HG02763 (cell line): ENCODE results near the gene FREY1.

Experiments
- ATAC-seq: cut with Tn5 transposase; IDR thresholded peaks from one replicate; pipeline ENCODE4 v1.9.1; 2021; ENCODE audit warnings: mild to moderate bottlenecking, moderate library complexity; ENCODE audit not compliant: unreplicated experiment

FREY1 gene

DNA sequence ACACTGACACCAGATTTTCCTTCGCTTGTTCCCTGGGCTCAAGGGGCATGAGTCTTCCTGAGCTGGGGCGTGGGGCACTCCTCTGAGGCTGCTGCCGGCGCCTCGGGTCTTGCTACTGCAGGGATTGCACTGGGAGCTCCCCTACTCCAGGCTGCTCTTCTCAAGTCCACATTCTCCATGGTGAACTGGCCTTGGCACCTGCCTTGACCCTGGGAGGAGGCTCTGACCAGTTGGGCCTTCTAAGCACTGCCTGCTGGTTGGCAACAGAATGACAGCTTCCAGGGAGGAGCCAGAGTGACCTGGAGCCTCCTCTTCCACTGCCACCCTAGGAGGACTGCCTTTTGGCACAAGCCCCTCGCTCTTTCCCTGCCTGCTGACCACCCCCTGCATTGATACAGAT is 9.5 kb downstream of the FREY1 start:
- no peak for ATAC-seq

- ATAC-seq, result no peak
These were observed 10.6 kb downstream of the FREY1 start for GRCh38 chr11:45896422-45896984.

GRCh38 chr11:45895553-45896259 is 11.4 kb downstream of the FREY1 start:
- no peak for ATAC-seq

DNA sequence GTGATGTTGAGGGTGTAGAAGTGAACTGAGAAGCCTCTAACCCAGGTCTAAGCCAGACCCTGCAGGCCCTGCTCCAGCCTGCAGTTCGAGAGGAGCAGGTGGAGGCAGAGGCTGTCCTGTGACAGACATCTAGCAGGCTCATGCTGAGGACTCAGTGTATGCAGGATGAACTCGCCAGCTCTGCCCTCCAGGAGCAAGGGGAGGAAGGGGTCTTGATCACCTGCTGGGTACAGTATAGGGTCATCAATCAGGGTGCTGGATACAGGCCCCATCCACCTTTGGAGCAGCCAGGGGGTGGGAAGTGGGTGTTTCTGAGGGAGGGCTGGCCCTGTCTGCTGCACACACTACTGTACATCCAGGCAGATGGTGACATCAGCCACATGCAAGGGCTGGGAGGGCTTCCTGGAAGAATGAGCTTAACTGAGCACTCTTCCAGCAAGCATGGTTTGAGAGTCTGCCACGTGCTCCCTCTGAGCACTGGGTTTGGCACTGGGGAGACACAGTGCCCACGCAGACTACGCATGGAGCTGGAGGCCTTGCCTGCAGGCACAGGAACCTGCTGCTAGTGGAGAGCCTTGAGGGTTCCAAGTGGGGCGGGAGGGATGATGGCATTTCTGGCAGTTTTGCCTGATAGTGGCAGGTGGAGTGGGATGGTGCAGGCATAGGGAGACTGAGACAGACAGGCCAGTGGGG is 12.4 kb downstream of the FREY1 start:
- no peak for ATAC-seq

GRCh38 chr11:45892856-45893255 is 14.2 kb downstream of the FREY1 start:
- ATAC-seq, result no peak

- ATAC-seq, result no peak
These were observed 16.1 kb downstream of the FREY1 start for GRCh38 chr11:45890886-45891550.

DNA sequence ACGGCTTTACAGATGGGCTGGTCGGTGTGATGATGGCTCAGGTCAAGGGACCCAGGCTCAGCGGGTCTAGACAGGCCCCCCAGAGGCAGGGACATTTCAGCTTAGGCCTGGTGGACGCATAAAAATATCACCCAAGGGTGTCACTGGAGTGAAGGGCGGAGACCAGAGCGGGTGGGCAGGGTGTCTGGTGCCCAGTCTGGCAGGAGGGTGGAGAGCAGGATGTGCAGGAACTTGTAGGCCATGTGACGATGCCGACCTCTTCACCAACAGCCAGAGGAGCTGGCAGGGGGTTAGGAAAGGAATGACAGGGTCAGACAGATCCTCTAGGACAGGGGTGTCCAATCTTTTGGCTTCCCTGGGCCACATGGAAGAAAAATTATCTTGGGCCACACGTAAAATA is 17.1 kb downstream of the FREY1 start:
- no peak for ATAC-seq

- no peak for ATAC-seq
These were observed 17.5 kb downstream of the FREY1 start for GRCh38 chr11:45889555-45889954.

GRCh38 chr11:45887587-45887986 is 19.5 kb downstream of the FREY1 start:
- no peak for ATAC-seq

DNA sequence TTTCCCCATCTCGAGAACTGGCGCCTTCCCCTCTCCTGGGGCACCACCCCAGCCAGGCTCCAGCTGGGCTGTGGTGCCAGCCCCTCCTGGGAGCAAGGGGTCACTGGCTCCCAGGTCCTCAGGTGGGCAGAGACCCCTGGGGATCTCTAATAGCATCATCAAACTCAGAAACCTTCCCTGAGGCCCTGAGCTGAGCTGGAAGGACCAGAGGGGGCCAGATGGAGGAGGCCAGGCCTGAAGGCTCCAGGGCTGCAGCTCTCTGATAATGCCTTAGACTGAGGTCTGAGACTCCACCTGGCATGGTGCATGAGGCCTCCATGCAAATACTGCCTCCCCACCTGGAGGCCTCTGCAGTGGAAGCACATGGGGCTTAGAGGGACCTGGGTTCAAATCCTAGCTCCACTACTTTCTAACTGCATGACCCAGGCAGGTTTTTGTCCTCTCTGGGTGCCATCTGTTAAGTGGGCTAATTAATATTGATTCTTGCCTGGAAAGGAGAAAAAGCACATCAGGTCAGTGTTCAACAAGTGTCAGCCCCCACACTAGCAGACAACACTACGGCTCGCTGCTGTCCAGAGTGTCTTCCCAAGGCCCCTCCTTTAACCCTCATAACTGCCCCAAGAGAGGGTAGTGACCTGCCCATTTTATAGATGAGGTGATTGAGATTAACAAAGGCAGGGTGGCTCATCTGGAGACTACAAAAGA is 20.1 kb downstream of the FREY1 start:
- no peak for ATAC-seq

DNA sequence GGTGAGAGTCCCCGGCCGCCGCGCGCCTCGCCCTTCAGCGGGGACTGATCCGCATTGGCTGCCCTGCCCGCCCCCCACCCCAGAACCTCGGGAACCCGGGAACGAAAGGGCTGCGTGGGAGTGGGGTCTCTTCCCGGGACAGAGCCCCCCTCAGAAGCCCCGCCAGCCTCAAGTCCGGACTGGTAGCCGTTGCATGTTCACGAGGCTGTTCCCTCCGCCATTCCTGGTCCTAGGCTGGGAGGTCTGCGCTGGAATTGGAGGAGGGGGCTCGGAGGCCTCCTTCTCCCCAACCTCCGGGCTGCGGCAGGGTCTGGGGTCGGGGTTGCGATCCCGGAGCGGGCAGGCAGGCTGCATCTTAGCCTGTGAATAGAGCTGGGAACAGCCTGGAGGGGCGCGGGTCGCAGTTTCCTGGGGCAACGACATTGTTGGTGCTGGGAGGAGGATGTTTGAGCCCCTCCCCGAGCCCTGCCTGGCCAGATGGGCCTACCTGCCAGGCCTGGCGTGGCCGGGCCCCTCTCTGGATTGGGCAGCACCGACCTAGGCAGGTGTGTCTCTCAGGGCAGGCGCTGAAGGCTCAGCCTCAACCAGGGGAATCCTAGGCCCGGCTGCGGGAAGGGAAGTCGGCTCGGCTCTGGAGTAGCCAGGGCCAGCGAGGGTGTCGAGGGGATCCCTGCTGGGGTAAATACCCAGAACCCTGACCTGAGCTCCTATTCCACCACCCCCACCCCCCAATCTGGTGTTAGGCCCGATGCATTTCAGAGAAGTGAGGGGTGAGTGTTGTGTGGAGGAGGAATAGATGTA is 20.9 kb downstream of the FREY1 start:
- ATAC-seq, result no peak

DNA sequence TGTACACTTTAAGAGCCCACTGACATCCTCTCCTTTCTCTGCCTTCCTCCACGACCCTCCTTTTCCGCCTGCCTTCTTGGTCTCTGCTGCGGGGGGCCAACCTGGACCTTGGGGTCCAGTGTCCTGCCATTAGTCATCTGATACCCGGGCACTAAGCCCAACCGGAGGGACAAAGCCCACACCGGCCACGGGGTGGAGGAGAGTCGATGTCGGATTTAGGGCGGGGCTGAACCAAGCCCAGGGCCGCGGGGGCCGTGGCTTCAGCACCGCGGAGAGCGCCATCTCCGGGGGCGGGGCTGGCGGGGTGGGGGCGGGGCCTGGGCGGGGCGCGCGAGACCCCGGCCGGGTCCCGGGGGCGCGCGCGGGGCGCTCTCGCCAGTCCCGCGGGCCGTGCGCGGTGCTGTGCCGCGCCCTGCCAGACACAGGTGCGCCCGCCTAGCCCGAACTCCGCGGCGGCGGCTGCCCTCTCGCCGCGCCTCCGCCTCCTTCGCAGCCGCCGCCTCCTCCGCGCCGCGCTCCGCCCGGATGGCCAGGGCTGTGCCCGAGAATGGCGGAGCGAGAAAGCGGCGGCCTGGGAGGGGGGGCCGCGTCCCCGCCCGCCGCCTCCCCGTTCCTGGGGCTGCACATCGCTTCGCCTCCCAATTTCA is 21.7 kb downstream of the FREY1 start, which contains the start of gene MAPK8IP1:
MAPK8IP1 (plus strand) TSS at position 378 of the 647 bp plus-strand sequence; CDS start at position 548, 170 bp downstream.
- ATAC-seq, result peak; percentile 48

DNA sequence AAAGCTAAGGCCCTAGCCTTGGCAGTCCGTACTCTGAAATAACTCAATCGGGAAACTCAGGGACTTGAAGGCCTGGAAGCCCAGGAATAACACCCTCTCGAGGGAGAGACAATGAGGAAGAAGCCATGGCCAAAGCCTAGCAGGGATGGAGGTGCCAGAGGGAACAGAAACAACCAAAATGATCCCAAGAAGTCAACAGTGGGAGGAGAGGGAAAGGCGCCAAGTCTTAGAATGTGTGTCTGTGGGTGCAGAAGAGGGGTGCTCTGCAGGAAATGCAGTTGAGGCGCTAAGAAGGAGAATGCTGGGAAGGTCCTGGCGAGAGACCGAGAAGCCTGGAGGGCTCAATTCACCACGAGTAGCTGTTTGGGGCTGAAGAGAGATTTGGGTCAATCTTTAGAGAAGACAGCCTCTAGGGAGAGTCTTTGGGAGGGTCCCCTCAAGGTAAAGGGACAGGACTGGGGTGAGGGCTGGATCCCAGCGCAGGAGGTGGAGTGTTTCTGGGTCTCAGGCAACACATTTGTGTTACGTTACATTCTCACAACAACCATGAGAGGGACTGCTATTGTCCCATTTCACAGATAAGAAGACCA is 22.4 kb downstream of the FREY1 start:
- ATAC-seq, result no peak

GRCh38 chr11:45881708-45882368 is 25.2 kb downstream of the FREY1 start:
- no peak for ATAC-seq

- no peak for ATAC-seq
These were observed 26.1 kb downstream of the FREY1 start for GRCh38 chr11:45880772-45881570.

DNA sequence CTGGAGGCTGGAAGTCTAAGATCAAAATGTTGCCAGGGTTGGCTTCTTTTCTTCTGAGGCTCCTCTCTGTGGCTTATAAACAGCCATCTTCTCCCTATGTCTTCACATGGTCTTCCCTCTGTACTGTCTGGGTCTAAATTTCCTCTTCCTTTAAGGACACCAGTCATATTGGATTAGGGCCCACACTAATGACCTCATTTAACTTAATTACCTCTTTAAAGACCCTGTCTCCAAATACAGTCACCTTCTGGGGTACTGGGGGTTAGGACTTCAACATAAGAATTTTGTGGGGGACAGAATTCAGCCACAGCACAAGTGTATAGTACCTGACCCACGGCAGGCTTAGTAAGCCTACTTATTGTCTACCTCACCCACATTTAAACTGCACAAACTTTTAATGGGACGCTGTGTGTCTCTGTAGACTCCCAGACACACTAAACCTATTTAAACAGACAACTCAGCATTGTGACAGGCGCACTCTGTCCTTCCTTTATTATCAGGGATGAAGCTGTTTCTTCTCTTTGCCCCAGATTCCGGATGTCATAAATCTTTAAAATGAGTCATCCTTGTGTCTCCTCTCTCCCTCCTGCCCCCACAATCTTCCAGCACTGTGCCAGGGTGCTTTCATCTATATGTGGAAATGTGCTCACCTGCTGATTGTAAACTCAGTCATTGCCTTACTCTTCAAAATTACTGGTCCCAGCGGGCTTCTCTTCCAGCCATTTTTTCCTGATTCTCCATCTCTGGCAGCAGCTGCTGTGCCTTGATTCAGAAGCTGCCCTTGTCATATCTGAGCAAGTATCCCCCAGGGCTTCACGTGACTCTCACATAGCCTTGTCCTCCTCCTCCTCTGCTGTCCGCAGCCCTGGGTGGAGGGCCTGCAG is 27.0 kb downstream of the FREY1 start:
- ATAC-seq, result no peak

GRCh38 chr11:45877845-45878244 is 29.2 kb downstream of the FREY1 start:
- ATAC-seq, result no peak
